Kidney (tissue), 14 donors: Measurements from ENCODE around the gene ZNF462. TPM values are rescaled to one million over a fixed set of nuclear protein-coding genes. Genes with fewer than 3 reads are reported as not detected.
A peak's percentile ranks its signal among the peaks of the same experiment; 100 is the strongest.

ENCODE experiments used
- DNase-seq, 5 donors: peaks; one replicate each; pipeline ENCODE4 v3.0.0-alpha.2; 2013 to 2020
- FAIRE-seq: peaks from 2 replicates; lab custom pipeline; 2012; peaks lifted over from hg19 to GRCh38; lab: Jason Lieb, UNC
- H3K27ac ChIP-seq, 2 donors: one replicate each; pipeline ENCODE4 v1.7.0; 2013; ENCODE audit warnings: low read depth in 2 of 2, low read length in 2 of 2, inconsistent platforms in 1 of 2
- H3K27me3 ChIP-seq: one replicate; pipeline ENCODE4 v1.7.1; 2013; ENCODE audit warnings: low read length, inconsistent platforms; ENCODE audit not compliant: control insufficient read depth, insufficient read depth
- H3K36me3 ChIP-seq, 3 donors: one replicate each; pipeline versions ENCODE4 v1.7.0 to v1.7.1; 2013; ENCODE audit warnings: low read length in 3 of 3, control low read depth in 1 of 3, inconsistent platforms in 1 of 3; ENCODE audit not compliant: insufficient read depth in 3 of 3, control insufficient read depth in 2 of 3
- H3K4me1 ChIP-seq, 3 donors: one replicate each; pipeline versions ENCODE4 v1.7.0 to v1.7.1; 2013; ENCODE audit warnings: low read length in 3 of 3, inconsistent platforms in 1 of 3, low read depth in 1 of 3; ENCODE audit not compliant: control insufficient read depth in 2 of 3, insufficient read depth in 2 of 3
- H3K4me3 ChIP-seq, 3 donors: one replicate each; pipeline versions ENCODE4 v1.7.0 to v1.8.1; 2013; ENCODE audit warnings: low read length in 3 of 3, control low read depth in 1 of 3, inconsistent platforms in 1 of 3
- H3K9ac ChIP-seq, 3 donors: one replicate each; pipeline versions ENCODE4 v1.7.0 to v1.7.1; 2013; ENCODE audit warnings: low read length in 3 of 3, control low read depth in 1 of 3, inconsistent platforms in 1 of 3
- H3K9me3 ChIP-seq, 3 donors: one replicate each; pipeline versions ENCODE4 v1.7.0 to v1.7.1; 2013; ENCODE audit warnings: low read length in 3 of 3, control low read depth in 1 of 3, inconsistent platforms in 1 of 3; ENCODE audit not compliant: control insufficient read depth in 2 of 3, insufficient read depth in 1 of 3
- intact Hi-C: fragments of 100-400 bp; cut with DNase I; formaldehyde crosslinking; loops from one replicate; pipeline ENCODE4 v1.11.1; 2022
- polyA plus RNA-seq: library from polyadenylated mRNA; stranded (reverse); fragments of 350-450 nt; fragmentation: Illumina TruSeq; extraction: RNeasy Lipid Tissue Mini Kit (QIAGEN cat#74804); gene quantifications from one replicate; pipeline ENCODE4 v1.2.3, GENCODE V29; 2014; ENCODE audit warnings: low read depth, low replicate concordance; ENCODE audit not compliant: insufficient read depth
- total RNA-seq: library from RNA; stranded (reverse); fragmentation: NEBNext Ultra II Directional; extraction: Animal tissue kit (Norgen Biotek cat#: 25700); gene quantifications from one replicate; pipeline ENCODE4 v1.2.1, GENCODE V29; 2021
- TF ChIP-seq, protein P1 (sequence below): IDR thresholded peaks from 3 replicates; pipeline ENCODE4 v1.5.1; 2012; ENCODE audit warnings: mild to moderate bottlenecking, moderate library complexity, borderline replicate concordance; ENCODE audit not compliant: insufficient read depth; ENCODE audit errors: extremely low read depth
- donor health status: control.
- donor health status: control.
- donor health status: control.
- donor health status: control.
- donor health status: control.
- donor health status: DM: yes; HTN: yes; CAD: no.
- donor health status: Normal renal cell carcinoma (clear cell type).

Gene ZNF462
- total and polyA plus RNA-seq, 2 donors from 2014 or later, result 1.8 to 47.0 TPM

DNA sequence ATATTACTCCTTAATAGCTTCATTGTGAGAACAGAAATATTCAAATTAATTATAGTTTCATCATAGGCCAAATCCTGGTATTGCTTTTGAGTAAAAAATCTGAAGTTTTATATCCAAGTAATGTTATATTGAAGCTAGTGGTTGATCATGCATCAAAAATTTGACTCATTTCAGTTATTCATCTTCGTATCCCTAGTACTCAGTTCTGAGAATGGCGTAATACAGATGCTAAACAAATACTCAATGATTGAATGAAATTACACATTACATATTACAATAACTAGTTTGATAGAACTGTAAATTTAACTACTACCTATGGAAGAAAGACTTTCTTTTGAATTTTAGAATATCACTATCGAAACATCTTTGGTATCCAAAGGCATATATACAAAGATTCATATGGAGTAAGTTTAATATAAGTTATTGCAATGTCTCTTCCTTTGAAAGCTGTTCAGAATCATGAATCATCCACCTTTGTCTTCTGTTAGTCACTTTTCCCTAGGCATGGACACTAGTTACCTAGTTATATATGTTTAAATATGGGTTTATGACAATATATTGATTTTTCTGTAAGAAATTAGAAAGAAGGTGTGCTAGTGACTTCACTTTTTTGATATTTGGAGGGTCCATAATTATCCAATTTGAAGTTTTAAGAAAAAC, 5.0 kb upstream of the ZNF462 start:
- intact Hi-C loops, result no loop called here
- FAIRE-seq, result no peak

DNA sequence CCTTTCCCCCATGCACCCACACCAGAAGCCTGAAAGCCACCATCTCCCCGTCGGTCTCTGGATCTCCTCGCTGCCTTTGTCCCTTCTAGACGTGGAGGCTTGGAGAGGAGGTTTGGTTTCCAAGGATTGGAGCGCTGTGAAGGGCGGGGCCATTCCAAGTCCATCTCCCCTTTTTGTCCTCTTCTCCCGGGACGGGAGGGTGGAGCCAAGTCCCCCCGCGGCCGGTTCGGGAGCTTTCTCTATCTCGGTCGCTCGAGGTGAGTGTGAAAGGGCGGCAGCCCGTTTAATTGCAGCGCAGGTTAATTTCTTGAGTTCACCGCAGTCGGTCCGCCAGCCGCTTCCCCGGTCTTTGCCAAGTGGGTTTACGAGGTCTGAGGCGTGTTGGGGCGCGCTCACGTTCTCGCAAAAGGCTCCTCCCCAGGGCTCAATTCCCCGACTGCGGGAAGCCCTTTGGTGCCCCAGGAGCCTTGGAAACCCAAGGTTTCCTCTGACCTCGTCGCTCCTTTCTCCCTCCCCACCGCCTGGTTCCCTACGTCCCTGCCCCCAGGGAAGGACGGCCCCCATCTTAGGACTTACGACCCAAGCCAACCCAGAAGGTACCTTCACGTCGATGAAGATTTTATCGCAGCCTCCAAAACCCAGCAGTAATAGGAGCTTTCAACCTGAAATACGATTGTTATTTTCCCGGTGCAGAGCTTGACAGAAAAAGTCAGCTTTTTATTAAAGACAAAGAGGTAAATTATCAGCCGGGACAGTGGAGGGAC, 2.8 kb upstream of the ZNF462 start:
- DNase-seq (peak; percentile 80 to 91 (median 87)), FAIRE-seq (no peak)
- Histone ChIP-seq H3K4me1 (peaks cover 0 to 5% (median 0%) of the 10 kb centered on the region in 3 donors), H3K9ac (peak overlapping the region; percentile 41 to 93 (median 78)), H3K27me3 (no peaks in the 10 kb centered on the region), H3K9me3 (no peaks in the 10 kb centered on the region), H3K27ac (peak overlapping the region in 1 of 2 donors; percentile 26), H3K4me3 (peak overlapping the region; percentile 83 to 99 (median 90)), H3K36me3 (no peaks in the 10 kb centered on the region)
- TF ChIP-seq, protein P1, sequence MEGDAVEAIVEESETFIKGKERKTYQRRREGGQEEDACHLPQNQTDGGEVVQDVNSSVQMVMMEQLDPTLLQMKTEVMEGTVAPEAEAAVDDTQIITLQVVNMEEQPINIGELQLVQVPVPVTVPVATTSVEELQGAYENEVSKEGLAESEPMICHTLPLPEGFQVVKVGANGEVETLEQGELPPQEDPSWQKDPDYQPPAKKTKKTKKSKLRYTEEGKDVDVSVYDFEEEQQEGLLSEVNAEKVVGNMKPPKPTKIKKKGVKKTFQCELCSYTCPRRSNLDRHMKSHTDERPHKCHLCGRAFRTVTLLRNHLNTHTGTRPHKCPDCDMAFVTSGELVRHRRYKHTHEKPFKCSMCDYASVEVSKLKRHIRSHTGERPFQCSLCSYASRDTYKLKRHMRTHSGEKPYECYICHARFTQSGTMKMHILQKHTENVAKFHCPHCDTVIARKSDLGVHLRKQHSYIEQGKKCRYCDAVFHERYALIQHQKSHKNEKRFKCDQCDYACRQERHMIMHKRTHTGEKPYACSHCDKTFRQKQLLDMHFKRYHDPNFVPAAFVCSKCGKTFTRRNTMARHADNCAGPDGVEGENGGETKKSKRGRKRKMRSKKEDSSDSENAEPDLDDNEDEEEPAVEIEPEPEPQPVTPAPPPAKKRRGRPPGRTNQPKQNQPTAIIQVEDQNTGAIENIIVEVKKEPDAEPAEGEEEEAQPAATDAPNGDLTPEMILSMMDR, result no peak
- intact Hi-C loops, result no loop called here

More for the DNA sequence above, 5.0 kb upstream of the ZNF462 start:
- Histone ChIP-seq H3K27me3 (no peaks in the 10 kb centered on the region), H3K4me1 (peaks cover 0 to 5% (median 0%) of the 10 kb centered on the region in 3 donors), H3K27ac (no peak overlapping the region), H3K4me3 (no peak overlapping the region), H3K36me3 (no peaks in the 10 kb centered on the region), H3K9ac (no peak overlapping the region), H3K9me3 (no peaks in the 10 kb centered on the region)
- TF ChIP-seq, protein P1, result no peak
- DNase-seq, result no peak

DNA sequence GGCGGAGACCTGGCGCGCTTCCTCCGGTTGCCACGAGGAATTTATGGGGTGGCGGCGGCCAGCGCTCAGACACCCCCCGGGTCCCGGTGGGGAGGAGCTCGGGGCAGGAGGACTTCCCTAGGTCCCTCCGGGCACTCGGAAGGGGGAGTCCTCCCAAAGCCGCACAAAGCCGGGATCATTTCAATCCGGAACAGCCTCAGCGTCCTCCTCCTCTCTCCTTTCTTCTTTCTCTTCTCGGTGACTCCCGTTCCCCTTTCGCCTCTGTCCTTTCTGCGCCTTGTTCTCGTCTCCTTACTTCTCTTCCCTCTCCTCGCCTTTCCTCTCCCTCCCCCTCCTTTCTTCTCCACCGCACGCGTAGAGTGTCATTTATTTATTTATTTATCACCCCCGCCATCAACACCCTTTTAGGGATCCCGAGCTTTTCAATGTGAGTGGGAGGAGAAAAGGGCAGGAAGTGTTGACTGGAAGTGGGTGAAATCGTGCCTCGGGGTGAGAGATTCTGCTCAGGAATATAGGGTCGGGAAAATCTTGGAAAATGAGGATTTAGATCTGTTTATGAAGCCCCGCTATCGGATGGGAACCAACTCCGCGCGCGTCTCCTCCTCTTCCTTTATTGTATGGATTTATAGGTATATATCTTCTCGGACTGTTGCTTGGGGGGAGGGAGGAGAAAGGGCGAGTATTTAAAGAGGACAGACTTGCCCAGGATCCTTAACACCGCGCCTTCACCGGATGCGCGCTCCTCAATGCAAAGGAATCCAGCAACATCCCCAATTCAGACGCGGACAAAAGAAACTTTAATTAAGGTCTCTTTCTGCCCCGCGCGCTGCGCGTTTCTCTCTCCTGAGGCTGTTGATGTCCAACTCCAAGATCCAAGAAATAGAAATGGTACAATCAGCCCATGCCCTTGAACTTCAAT, 2.0 kb upstream of the ZNF462 start:
- Histone ChIP-seq H3K4me3 (peak overlapping the region; percentile 83 to 99 (median 90)), H3K36me3 (no peaks in the 10 kb centered on the region), H3K9ac (peak overlapping the region; percentile 41 to 93 (median 78)), H3K4me1 (peaks cover 0 to 6% (median 0%) of the 10 kb centered on the region in 3 donors), H3K27ac (peak overlapping the region in 1 of 2 donors; percentile 26), H3K27me3 (no peaks in the 10 kb centered on the region), H3K9me3 (no peaks in the 10 kb centered on the region)
- peak; percentile 67 to 83 (median 82) for DNase-seq
- TF ChIP-seq, protein P1, result no peak
- FAIRE-seq, result no peak
- intact Hi-C loops, result no loop called here
